CMK (cell line): ENCODE data around the gene ANKRD24.
"Not testable (repeated sequence)": the region's sequence is repeated elsewhere in the genome, so short reads cannot be mapped to it uniquely, and the experiment has no call there.

Experiments used
- DNase-seq: peaks from one replicate; pipeline ENCODE4 v3.0.0-alpha.2; 2010; ENCODE audit warnings: low read depth

ANKRD24 gene

DNA sequence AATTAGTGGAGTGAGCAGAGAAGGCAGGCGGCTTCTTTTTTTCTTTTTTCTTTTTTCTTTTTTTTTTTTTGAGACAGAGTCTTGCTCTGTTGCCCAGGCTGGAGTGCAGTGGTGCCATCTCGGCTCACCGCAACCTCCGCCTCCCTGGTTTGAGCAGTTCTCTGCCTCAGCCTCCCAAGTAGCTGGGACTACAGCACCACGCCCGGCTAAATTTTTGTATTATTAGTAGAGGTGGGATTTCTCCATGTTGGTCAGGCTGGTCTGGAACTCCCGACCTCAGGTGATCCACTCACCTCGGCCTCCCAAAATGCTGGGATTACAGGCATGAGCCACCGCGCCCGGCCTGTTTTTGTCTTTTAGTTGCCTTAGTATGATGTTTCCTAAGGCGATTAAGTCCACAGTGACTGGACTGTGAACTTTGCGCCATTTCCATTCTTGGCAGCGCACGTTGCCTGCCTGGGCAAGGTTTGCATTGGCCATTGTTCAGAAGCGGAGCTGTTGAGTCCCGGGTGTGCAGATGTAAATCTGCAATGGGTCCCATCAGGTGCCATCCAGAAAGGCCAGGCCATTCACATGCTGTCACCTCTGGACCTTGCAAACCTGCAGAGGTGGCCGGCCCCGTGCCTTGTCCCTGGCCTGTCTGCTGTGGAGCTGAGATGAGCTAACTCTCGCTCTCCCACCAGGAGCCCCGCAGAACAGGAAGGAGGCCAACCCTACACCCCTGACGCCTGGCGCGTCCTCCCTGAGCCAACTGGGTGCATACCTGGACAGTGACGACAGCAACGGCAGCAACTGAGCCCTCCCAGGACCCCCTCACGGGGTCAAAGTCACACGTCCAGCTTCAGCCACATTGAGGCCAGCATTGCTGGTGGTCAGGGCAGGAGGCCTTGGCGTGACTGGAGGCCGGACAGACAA is 85.7 kb downstream of the ANKRD24 start:
- DNase-seq: no peak

DNA sequence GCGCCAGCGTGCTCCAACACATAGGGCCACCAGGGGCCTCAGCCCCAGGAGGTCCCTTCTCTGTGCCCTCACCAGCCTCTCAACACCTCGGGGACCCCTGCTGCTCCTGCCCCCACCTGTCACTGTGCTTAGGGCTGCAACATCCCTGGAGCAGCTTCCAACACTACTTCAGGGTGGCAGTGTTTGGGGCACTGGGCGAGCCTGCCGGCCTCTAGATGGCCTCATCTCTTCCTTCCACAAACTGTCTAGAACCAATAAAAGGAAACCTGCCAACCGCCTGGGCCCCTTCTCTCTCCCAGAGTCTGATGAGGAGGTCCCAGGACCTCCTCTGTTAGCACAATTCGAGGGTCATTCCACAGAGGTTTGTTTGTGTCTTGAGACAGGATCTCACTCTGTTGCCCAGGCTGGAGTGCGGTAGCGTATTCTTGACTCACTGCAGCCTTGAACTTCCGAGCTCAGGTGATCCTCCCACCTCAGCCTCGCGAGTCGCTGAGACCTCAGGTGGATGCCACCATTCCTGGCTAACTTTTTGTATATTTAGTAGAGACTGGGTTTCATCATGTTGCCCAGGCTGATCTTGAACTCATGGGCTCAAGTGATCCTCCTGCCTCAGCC is 86.4 kb downstream of the ANKRD24 start:
- DNase-seq: no peak

DNA sequence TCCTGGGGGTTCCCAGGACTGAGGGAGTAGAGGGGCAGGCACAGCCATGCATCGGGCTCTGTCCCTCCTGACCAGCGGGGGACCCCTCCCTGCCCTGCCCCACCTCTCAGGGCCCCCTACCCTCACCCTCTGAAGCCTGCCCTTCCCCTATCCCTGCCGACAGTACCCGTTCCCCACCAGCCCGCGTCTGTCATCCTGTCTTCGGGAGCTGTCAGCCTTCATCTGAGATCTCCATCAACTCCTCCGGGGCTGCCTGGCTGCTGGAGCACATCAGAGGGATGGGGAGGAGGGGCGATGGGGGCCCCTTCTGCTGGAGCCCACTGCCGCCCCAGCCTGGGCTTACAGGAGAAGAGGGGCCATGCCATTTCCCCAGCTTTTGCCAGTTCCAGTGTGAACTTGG is 90.4 kb downstream of the ANKRD24 start:
- no peak for DNase-seq

DNA sequence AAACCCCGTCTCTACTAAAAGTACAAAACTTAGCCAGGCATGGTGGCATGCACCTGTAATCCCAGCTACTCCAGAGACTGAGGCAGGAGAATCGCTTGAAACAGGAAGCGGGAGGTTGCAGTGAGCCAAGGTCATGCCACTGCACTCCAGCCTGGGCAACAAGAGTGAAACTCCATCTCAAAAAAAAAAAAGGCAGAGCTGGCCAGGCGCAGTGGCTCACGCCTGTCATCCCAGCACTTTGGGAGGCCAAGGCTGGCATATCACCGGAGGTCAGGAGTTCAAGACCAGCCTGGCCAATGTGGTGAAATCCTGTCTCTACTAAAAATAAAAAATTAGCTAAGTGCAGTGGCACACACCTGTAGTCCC is 91.8 kb downstream of the ANKRD24 start:
- not testable (repeated sequence) for DNase-seq
